Upper lobe of left lung (tissue), 6 donors: ENCODE data around the gene AFAP1. TPM values are rescaled to one million over a fixed set of nuclear protein-coding genes. Genes with fewer than 3 reads are reported as not detected.

Experiments
- ATAC-seq, 2 donors: fragments of 200-7000 bp; cut with Tn5 transposase; one replicate each; pipeline ENCODE4 v1.9.1; 2022; ENCODE audit warnings: mild to moderate bottlenecking in 2 of 2, moderate library complexity in 2 of 2; ENCODE audit not compliant: low FRiP score in 2 of 2
- DNase-seq, 2 donors: peaks; one replicate each; pipeline ENCODE4 v3.0.0-alpha.2; 2019 to 2020
- H3K27ac ChIP-seq, 4 donors: fragments of 200-600 bp; sonication (generic); one replicate each; pipeline ENCODE4 v1.5.1; 2016 to 2019
- H3K27me3 ChIP-seq, 4 donors: fragments of 200-600 bp; sonication (generic); one replicate each; pipeline ENCODE4 v1.5.1; 2017 to 2019
- H3K36me3 ChIP-seq, 4 donors: fragments of 200-600 bp; sonication (generic); one replicate each; pipeline ENCODE4 v1.5.1; 2016 to 2019
- H3K4me1 ChIP-seq, 4 donors: fragments of 200-600 bp; sonication (generic); one replicate each; pipeline ENCODE4 v1.5.1; 2018 to 2019
- H3K4me3 ChIP-seq, 4 donors: fragments of 200-600 bp; sonication (generic); one replicate each; pipeline ENCODE4 v1.5.1; 2017 to 2019; ENCODE audit warnings: mild to moderate bottlenecking in 2 of 4, moderate library complexity in 1 of 4
- H3K9me3 ChIP-seq, 4 donors: fragments of 200-600 bp; sonication (generic); one replicate each; pipeline ENCODE4 v1.5.1; 2018 to 2019
- EP300 ChIP-seq, 4 donors: sonication (generic); formaldehyde crosslinking; IDR thresholded peaks; one replicate each; pipeline ENCODE4 v1.5.1; 2017; ENCODE audit warnings: antibody characterized with exemption in 4 of 4, control low read depth in 2 of 4
- POLR2A ChIP-seq, 4 donors: fragments of 450-650 bp; IDR thresholded peaks; one replicate each; pipeline ENCODE4 v1.5.1; 2016 to 2017; ENCODE audit warnings: antibody characterized with exemption in 4 of 4, mild to moderate bottlenecking in 2 of 4
- POLR2AphosphoS5 ChIP-seq, 2 donors: sonication (generic); formaldehyde crosslinking; IDR thresholded peaks; one replicate each; pipeline ENCODE4 v1.5.1; 2017; ENCODE audit warnings: antibody characterized with exemption in 2 of 2
- WGBS, 2 donors: methylation state at CpG; one replicate each; pipeline ENCODE4 v1.1.5; 2017 to 2018; 5-methylcytosine and 5-hydroxymethylcytosine counted together
- total RNA-seq, 6 donors: library from RNA; depleted of rRNA in 4 of 6; stranded (reverse); fragments of >200 nt in 4 of 6; gene quantifications; one replicate each; pipeline versions ENCODE4 v1.1.0 to v1.2.1, GENCODE V29; 2016 to 2021
- TF ChIP-seq, protein P1 (sequence below), 6 experiments: fragments of 450-650 bp in 4 of 6; fragments of 200-600 bp in 2 of 6; sonication (generic) in 2 of 6; IDR thresholded peaks; one replicate each; pipeline ENCODE4 v1.5.1; 2016 to 2019; ENCODE audit warnings: antibody characterized with exemption in 6 of 6
- donor health status: DM: no; HTN: no; CAD: no; lungs with moderate emphysema.
- donor health status: DM: no; HTN: yes; CAD: no; lungs with severe emphysema.

Gene AFAP1
- total RNA-seq, 6 donors from 2014 or later = 10.9 to 26.7 (median 19.2) TPM

DNA sequence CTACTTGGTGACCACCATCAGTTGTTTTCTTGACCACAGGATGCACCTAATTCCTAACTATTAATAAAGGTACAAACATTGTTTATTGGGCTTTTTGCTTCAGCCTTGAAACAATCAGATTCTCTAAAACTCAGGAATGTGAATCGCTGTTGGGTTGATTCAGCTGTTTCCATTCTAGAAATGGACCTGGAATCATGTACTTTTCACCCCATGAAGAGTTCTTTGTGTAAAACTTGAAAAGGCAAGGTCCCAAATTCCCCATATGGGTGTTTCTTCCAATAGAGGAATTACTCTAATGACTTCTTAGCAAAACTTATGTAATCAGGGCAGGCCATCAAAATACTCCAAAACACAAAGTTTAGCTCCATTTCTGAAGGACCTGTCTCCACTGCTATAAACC, 7.4 kb downstream of the AFAP1 start:
- no peaks in the 10 kb centered on the region for H3K36me3 ChIP-seq
- no peak overlapping the region for H3K4me3 ChIP-seq
- no peak for TF ChIP-seq EP300 (IDR thresholded peaks at IDR 0.05)
- no peak for TF ChIP-seq POLR2A (IDR thresholded peaks at IDR 0.05)
- TF ChIP-seq, protein P1, sequence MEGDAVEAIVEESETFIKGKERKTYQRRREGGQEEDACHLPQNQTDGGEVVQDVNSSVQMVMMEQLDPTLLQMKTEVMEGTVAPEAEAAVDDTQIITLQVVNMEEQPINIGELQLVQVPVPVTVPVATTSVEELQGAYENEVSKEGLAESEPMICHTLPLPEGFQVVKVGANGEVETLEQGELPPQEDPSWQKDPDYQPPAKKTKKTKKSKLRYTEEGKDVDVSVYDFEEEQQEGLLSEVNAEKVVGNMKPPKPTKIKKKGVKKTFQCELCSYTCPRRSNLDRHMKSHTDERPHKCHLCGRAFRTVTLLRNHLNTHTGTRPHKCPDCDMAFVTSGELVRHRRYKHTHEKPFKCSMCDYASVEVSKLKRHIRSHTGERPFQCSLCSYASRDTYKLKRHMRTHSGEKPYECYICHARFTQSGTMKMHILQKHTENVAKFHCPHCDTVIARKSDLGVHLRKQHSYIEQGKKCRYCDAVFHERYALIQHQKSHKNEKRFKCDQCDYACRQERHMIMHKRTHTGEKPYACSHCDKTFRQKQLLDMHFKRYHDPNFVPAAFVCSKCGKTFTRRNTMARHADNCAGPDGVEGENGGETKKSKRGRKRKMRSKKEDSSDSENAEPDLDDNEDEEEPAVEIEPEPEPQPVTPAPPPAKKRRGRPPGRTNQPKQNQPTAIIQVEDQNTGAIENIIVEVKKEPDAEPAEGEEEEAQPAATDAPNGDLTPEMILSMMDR (IDR thresholded peaks at IDR 0.05) = no peak
- TF ChIP-seq POLR2AphosphoS5 (IDR thresholded peaks at IDR 0.05) = no peak

GRCh38 chr4:7929118-7929951, 10.3 kb downstream of the AFAP1 start:
- TF ChIP-seq POLR2A (IDR thresholded peaks at IDR 0.05) = no peak
- TF ChIP-seq, protein P1 (IDR thresholded peaks at IDR 0.05) = no peak
- TF ChIP-seq POLR2AphosphoS5 (IDR thresholded peaks at IDR 0.05) = no peak
- TF ChIP-seq EP300 (IDR thresholded peaks at IDR 0.05) = no peak
- ATAC-seq (peak; percentile 64 to 75), DNase-seq (peak in 1 of 2 donors; percentile 65)
- 12 to 21% methylated on average over 7 of the region's 7 CpGs for WGBS, 2 donors
- Histone ChIP-seq H3K4me1 (peaks cover 4 to 17% (median 11%) of the 10 kb centered on the region in 4 donors), H3K27ac (no peak overlapping the region), H3K27me3 (no peaks in the 10 kb centered on the region), H3K4me3 (no peak overlapping the region), H3K9me3 (no peaks in the 10 kb centered on the region), H3K36me3 (no peaks in the 10 kb centered on the region)

More for the DNA sequence above, 7.4 kb downstream of the AFAP1 start:
- 84 to 90% methylated on average over 1 of the region's 1 CpG for WGBS, 2 donors
- Histone ChIP-seq H3K27ac (no peak overlapping the region), H3K9me3 (no peaks in the 10 kb centered on the region), H3K4me1 (peaks cover 4 to 17% (median 11%) of the 10 kb centered on the region in 4 donors), H3K27me3 (no peaks in the 10 kb centered on the region)
- no peak for DNase-seq
- no peak for ATAC-seq

DNA sequence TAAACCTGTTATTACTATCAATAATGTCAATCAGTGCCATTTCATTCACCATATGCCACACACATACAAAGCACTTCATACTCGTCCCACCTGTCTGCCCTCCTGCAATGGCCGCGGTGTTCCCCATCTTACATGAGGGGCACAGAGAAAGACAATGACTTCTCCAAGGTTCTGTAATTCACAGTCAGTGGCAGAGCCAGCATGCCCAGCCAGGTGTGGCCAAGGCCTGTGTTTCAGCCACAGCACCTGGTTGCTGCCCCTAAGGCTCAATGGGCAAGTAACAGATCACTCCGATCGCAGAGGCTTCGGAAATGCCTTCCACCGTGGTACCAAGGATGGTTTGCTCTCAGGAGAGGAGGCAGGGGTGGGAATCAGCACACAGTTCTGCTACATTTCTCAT, 10.9 kb downstream of the AFAP1 start:
- DNase-seq = no peak
- ATAC-seq = no peak
- no peak overlapping the region for H3K27ac ChIP-seq
- peaks cover 4 to 17% (median 11%) of the 10 kb centered on the region in 4 donors for H3K4me1 ChIP-seq
- TF ChIP-seq POLR2A (IDR thresholded peaks at IDR 0.05) (no peak), EP300 (IDR thresholded peaks at IDR 0.05) (no peak), POLR2AphosphoS5 (IDR thresholded peaks at IDR 0.05) (no peak)
- TF ChIP-seq, protein P1 (IDR thresholded peaks at IDR 0.05) = no peak
- WGBS, 2 donors = 91 to 94% methylated on average over 7 of the region's 7 CpGs
- H3K9me3 ChIP-seq = no peaks in the 10 kb centered on the region
- no peaks in the 10 kb centered on the region for H3K36me3 ChIP-seq
- no peak overlapping the region for H3K4me3 ChIP-seq
- no peaks in the 10 kb centered on the region for H3K27me3 ChIP-seq

GRCh38 chr4:7926822-7927221, 12.8 kb downstream of the AFAP1 start:
- no peaks in the 10 kb centered on the region for H3K27me3 ChIP-seq
- no peak overlapping the region for H3K4me3 ChIP-seq
- H3K36me3 ChIP-seq = no peaks in the 10 kb centered on the region
- H3K9me3 ChIP-seq = no peaks in the 10 kb centered on the region
- 89 to 94% methylated on average over 7 of the region's 7 CpGs for WGBS, 2 donors
- H3K4me1 ChIP-seq = peaks cover 4 to 17% (median 11%) of the 10 kb centered on the region in 4 donors
- TF ChIP-seq EP300 (IDR thresholded peaks at IDR 0.05) = no peak
- TF ChIP-seq POLR2AphosphoS5 (IDR thresholded peaks at IDR 0.05) = no peak
- TF ChIP-seq POLR2A (IDR thresholded peaks at IDR 0.05) = no peak
- TF ChIP-seq, protein P1 (IDR thresholded peaks at IDR 0.05) = no peak
- no peak overlapping the region for H3K27ac ChIP-seq
- DNase-seq (no peak), ATAC-seq (no peak)
